Brain pericyte (primary cell): Measurements from ENCODE around the gene ZNF787.
"Not testable (repeated sequence)": the region's sequence is repeated elsewhere in the genome, so short reads cannot be mapped to it uniquely, and the experiment has no call there.

Source experiments
- DNase-seq: peaks from one replicate; pipeline ENCODE4 v3.0.0-alpha.2; 2012; ENCODE audit warnings: low read depth, low spot score

The ZNF787 gene

DNA sequence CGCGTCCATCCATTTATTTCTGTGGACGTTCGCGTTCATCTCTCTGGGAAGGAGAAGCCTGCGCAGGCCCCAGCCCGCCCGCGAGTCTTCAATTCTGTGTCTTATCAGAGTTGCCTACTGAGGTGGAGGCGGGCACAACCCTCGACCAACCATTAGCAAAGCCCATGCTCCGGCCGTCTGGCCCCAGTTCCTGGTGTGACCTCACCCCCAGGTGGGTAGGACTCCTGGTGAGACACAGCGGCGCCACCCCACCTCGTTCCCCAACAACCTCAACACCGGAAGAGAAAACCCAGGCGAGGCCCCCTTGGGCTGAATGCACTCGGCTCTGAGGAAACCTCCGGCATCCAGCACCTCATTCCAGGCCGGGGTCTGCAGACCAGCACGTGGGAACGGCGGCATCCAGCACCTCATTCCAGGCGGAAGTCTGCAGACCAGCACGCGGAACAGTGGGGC is 14.7 kb downstream of the ZNF787 start:
- no peak for DNase-seq

DNA sequence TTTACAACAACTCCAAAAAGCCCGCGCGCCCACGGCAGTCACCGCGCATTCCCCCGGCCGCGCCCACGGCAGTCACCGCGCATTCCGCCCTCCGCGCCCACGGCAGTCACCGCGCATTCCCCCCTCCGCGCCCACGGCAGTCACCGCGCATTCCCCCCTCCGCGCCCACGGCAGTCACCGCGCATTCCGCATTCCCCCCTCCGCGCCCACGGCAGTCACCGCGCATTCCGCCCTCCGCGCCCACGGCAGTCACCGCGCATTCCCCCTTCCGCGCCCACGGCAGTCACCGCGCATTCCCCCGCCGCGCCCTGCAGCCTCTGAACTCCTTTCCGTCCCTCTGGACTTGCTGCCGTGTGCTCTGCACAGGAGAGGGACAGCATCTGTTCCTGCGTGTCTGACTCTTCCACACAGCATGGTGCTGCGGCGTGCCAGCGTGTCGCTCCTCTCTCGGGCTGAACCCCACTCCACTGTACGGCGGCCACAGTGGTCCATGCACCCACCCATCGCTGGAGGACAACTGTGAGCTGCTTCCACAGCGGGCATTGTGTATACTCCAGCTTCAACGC is 15.2 kb downstream of the ZNF787 start:
- DNase-seq = not testable (repeated sequence)

DNA sequence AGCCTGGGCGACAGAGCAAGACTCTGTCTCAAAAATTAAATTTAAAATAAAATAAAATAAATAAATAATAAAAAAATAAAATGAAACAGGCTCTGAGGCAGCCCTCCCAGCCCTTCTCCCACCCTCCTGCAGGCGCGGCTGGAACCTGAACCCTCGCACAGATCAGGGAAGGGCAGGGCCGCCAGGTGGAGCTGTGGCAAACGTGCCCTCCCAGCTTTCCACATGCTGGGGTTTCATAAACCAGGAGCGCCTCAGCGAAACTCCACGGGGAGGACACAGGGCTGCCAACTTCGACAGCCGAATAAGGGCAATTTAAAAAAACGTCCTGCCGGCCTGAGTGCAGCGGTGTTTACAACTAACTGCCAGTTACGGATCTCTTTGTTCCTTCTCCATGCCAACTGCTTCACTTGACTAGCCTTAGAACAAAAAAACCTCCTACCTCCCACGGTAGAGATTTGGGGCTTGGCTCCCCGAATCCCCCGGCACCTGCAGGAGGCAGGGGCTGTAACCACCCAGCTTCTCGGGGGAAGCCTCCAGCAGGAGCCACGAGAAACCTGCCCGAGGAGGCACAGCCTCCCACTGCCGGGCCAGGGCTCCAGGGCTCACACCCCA is 15.9 kb downstream of the ZNF787 start:
- DNase-seq = no peak

DNA sequence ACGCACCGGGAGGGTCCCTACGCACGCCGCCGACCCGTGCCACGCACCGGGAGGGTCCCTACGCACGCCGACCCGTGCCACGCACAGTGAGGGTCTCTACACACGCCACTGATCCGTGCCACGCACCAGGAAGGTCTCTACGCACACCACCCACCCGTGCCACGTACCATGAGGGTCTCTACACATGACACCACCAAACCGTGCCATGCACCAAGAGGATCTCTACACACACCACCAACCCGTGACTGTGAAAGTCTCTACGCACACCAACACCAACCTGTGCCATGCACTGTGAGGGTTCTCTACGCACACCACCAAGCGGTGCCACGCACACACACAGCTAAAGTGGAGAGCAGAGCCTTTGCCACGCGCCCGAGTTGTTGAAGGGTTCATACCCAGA is 16.7 kb downstream of the ZNF787 start:
- DNase-seq = no peak

DNA sequence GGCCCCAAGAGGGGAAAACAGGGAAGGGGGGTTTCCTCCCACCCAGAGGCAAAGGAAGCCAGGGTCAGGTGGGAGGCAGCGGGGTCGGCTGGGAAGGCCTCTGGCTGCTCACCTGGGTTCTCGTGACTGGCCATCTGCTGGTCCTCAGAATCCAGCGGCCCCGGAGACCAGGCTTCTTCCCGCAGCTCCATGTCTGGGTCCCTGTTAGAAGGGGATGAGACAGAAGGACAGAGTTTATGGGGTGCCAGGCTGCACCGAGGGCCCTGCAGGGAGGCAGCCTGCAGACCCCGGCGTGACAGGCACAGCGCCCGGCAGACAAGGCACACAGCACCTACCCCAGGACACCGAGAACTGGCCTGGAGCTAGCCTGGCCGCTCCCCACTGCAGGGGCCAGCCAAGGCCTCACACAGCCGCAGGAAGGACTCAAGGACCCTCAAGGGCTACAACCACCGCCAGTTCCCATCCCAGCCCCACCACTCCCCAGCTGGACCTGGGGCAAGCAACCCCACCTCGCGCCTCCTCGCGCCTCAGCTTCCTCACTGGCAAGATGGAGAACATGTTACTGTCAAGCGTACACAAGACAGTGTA is 18.0 kb downstream of the ZNF787 start:
- DNase-seq = no peak

DNA sequence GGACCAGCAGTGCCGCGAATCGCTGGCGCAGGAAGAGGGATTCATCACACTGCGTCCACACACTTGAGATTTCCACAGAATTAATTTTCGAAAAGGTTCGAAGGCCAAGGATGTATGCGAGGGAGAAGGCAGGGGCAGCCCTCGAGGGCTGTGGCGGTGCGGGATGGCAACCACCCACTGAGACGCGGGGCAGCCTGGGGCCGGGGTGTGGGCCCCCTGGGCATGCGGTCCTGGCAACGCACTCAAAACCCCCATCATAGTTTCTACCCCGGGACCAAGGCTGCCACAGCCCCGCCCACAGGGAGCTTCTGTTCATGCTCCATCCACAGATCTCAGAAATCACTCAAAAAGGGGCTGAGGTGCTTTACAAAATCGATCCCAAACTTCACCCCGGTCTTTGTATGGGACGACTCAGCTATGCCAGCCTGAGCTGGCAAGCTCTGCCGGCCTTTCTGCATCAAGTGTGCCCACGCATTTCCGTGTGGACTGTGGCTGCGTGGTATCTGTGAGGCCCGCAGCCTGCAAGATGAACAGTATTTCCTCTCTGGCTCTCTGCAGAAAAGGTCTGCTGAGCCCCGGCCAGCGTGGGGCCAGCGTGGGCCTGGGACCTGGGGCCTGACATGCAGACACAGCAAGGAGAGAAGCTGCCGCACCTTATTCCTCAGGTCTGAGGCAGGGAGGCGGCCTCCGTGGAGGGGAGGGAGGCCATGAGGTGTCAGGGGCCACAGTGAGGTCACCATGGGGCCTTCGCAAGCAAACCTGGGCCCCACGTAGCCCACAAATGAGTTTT is 19.2 kb downstream of the ZNF787 start:
- no peak for DNase-seq

DNA sequence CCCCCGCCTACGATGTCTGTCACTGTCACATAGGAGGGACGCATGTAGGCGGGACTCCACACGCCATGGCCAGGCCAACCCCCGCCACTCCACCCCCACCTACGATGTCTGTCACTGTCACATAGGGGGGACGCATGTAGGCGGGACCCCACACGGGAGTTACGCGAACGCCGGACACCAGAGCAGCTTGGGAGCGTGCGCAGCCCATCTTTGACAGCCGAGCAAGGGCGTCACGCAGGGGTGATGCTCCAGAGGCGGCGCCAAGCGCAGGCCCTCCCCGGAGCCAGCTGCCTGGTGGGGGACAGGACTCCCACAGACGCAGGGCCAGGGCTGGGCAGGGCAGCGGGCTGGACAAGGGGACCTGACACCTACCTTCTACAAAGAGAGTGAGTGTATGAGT is 20.0 kb downstream of the ZNF787 start:
- no peak for DNase-seq

DNA sequence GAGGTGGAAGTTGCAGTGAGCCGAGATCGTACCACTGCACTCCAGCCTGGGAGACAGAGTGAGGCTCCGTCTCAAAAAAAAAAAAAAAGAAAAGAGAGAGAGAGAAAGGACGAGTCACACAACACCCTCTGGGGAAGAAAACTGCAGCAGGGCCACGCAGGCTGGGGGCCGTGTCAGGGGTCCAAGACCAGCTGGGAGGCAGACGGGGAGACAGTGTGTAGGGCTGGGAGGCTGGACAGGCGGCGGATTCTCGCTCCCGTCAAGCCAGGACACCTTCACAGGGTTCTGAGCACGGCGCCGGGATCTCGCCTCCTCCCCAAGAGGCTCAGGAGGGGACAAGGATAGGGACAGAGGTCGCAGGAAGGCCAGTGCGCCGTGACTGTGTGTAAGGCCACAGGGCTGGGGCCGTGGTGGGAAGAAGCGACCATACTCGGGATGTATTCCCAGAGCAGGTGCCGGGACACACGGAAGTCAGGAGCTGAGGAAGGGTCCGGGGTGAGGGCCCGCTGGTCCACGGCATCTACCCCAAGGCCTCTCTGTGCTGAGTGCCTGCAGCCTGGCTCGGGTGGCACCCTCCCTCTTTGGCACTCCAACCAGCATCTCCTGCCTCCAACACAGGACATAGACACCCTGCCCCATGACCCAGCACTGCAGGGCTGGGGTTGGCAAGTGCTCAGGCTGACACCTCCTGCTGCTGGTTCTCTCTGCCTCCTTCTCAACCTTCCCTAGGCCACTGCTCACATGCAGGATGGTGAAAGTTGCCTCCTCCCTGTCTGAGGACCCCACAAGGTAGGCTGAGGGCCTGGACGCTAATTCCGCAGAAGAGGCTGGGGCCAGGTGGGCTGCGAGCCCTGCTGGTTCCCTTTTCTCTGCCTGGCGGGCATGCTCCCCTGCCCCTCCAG is 21.2 kb downstream of the ZNF787 start:
- DNase-seq = no peak

DNA sequence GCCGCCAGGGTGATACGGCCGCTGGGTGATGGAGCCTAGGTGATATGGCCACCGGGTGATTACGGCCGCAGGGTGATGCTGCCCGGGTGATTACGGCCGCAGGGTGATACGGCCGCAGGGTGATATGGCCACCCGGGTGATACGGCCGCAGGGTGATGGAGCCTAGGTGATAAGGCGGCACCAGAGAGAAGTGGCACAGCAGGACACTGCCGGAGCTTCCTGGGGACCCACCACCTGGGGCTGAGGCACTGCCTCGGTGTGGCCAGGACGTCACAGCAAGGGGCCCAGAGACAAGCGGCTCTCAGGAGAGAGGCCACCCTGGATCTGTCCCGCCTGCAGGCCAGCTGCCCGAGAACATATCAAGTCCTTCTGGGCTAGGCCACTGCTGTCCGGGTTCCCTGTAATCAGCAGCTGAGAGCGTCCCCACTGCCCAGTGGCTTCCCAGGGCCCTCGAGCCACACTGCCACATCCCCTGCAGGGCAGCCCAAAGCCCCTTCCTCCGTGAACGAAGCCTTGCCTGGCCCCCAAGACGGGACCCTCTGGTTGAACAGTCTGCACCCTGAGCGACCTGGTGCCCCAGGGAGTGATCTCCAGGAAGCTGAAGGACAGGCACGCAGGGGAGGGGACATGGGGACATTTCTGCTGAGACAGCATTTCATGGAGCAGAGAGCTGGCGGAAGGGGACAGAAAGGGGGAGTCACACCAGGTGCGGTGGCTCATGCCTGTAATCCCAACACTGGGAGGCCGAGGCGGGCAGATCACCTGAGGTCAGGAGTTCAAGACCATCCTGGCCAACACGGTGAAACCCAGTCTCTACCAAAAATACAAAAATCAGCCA is 22.1 kb downstream of the ZNF787 start:
- no peak for DNase-seq

DNA sequence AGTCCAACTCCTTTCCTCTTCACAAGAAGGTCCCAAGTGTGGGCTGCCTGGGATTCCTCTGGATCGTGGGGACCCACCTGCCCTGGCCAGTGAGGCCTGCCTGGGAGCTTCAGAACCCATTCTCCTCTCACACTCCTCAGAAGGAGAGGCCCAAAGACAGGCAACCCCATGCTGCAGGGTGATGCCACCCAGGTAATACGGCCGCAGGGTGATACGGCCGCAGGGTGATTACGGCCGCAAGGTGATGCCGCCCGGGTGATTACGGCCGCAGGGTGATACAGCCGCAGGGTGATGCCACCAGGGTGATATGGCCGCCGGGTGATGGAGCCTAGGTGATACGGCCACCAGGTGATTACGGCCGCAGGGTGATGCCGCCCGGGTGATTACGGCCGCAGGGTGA is 22.9 kb downstream of the ZNF787 start:
- not testable (repeated sequence) for DNase-seq

DNA sequence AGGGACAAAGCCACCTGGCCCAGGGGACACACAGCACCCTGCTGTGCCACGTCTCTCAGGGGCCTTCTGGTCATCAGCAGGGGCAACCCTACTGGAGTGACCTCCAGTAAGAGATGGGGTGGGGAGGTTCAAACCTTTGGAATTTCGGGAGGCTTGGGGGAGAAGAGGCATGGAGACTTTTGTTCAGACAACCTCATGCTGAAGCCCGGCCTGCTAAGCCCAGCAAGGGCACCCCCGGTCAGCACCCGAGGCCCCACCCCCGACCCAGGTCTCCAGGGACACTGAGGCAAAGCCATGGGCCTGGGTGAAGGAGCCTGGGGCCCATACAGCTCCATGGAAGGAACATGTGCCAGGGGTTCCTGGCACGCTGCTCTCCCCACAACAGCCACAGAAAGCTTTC is 23.3 kb downstream of the ZNF787 start:
- no peak for DNase-seq

DNA sequence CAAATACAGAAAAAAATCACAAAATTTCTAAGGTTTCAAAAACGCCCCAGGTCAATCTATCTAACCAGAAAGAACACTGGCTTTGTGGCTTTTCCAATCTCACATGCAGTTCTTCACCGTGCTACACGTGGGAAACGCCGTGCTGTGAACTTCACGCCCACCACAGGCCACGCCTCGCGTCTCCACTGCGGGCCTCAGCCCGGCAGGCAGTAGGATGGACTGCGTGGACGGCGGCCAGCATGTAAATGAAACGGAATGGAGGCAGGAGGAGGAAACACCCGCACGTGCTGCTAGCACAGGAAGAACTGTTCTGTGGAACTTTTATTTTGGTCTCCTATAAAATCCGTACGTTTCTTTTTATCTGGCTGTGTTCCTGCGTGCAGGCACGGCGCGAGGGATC is 23.8 kb downstream of the ZNF787 start:
- DNase-seq = no peak

DNA sequence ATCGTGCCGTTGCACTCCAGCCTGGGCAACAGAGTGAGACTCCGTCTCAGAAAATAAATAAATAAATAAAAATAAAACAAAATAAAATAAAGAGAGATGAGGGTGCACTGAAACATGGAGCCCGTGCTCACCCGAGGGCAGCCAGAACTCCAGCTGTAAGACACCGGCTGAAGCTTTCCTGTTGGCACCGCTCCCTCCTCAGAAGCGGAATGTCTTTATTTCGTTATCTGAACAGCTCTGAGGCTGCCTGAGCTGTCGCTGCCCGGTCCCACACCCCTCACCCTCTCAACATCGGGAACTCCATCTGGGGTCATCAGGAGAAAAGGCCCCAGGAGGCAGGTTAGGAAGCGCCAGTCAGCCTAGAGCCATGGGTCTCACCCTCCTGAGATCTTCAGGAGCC is 24.4 kb downstream of the ZNF787 start:
- DNase-seq = no peak

DNA sequence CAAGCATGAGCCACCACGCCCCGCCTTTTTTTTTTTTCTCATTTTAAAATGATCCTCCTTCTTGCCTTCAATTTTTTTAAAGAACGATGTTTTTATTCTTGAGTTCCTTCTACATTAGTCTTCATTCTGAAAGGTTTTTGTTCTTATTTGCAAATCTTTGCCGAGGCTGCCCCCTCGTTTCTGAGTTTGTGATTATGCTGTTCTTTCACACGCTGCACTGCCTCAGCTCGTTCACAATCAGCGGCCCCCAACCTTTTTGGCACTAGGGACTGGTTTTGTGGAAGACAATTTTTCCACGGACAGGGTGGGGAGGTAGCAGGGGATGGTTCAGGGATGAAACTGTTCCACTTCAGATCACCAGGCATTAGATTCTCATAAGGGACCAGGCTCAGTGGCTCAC is 26.6 kb downstream of the ZNF787 start:
- DNase-seq = no peak

DNA sequence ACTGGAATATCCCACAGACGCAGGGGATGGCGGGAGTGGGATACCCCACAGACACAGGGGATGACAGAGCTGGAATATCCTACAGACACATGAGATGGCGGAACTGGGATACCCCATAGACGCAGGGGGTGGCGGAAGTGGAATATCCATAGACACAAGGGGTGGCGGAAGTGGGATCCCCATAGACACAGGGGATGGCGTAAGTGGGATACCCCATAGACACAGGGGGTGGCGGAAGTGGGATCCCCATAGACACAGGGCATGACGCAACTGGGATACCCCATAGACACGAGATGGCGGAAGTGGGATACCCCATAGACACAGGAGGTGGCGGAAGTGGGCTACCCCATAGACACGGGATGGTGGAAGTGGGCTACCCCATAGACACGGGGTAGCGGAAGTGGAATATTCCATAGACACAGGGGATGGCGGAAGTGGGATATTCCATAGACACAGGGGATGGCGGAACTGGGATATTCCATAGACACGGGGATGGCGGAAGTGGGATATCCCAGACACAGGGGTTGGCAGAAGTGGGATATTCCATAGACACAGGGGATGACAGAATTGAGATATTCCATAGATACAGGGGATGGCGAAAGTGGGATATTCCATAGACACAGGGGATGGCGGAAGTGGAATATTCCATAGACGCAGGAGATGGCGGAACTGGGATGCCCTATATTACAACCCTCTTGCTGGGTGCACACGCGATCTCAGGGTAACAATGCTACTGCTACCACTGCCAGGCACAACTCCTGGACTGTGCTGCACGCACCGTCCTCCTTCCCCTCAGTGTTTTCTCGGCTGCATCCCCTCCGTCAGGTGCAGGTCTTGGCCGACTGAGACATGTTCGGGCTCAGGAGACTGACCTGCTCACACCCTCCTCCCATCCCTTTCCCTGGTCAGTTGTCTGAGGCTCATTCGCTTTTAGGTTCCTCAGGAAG is 28.1 kb downstream of the ZNF787 start:
- no peak for DNase-seq

DNA sequence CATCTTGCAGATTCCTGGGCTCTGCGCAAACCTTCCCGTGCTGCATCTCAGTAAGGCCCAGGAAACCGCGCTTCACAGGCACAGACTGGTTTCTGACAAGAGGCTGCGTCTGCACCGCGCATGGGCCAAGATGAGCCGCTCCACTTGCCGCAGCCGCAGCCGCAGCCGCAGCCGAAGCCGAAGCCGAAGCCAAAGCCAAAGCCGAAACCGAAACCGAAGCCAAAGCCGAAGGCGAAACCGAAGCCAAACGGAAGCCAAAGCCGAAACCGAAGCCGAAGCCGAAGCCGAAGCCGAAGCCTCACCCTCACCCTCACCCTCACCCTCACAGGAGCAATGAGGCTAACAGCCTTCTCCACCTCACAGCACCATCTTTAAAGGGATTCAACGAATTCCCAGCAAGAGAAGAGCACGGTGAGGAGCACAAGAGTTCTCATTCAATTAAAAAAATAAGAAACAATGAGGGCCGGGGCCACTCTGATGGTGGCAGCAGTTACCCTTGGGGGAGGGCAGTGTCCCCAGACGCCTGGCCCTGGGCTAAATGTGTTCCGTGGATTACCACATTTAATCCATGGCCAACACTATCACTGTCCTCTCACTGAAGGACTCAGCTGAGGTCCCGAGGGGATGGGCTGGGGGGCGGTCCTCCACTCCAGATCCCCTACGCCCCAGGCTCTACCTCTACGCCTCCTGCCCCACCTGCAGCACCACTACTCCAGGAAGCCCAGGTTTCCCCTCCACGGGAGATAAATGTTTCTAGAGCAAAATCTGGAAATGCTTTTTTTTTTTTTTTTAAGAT is 29.1 kb downstream of the ZNF787 start:
- DNase-seq = no peak

DNA sequence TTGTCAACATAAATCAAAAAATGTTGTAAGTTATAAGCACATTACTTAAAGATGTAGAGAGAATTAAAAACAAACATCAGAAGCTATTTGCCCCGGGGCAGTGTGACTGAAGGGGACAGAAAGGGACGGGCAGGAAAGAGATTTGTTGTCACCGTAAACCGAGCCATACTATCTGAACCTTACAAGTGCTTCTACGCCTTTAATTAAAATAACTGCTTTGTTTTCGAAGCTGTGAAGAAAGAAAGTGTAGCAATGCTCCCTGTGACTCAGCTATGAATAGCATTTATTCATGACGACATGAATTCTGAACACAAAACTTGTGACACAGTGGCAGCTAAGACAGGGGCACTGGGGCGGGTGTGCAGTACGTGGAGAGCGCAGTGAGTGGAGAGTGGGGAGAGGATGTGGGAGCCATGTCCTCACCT is 30.0 kb downstream of the ZNF787 start:
- DNase-seq = no peak

DNA sequence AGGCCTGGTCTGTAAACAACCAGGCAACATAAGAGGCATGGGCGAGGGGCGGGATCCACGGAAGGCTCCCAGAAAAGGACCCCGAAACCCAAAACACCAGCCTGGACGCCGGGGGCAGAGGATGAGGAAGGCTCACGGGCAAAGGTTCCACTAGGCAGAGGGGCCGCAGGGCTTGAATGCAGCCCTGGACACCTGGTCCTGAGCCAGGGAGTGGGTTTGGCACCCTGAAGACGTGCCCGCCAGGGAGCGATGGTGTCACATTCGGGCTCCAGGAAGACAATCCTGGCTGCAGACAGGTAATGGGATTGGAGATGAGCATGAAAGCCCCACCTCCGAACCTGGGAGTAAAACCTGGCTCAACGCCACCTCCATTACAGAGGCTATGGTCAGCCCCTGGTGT is 31.8 kb downstream of the ZNF787 start:
- no peak for DNase-seq
